Activated naive CD8-positive, alpha-beta T cell treated with anti-CD3 and anti-CD28 coated beads, Interleukin-2, amount 50 U/mL, for 16 hours (primary cell): ENCODE data around the gene KCNE4.

Source experiments
- DNase-seq: peaks from one replicate; pipeline ENCODE4 v3.0.0-alpha.2; 2020; ENCODE audit warnings: low read depth, low spot score

KCNE4 gene

DNA sequence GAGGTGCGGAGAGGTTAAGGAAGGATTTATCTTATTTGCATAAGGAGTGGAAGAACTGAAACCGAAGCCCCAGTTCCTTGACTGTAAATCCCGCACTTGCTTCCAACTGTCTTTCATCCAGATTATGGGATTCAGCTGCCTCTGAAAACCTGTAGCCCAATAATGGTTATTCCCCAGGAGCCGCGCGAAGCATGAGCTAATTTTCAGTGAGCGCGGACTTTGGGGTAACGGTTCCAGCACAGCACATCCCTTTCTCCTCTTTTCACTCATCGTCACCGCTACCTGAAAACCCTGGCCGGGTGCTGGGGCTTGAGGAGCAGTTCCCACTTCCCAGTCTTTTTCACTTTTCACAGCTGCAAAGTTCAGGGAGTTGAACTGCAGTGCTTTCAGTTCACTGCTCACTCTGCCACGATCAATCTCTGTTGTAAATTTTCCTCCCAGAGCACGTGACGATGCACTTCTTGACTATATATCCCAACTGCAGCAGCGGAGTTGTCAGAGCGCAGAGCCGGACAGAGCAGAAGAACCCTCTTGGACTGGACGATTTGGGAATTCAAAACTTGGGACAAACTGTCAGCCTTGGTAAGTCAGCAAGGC is at the start of gene KCNE4:
TSS of gene KCNE4 (plus strand) at position 498 of the 597 bp plus-strand sequence. CDS start 641 bp downstream, outside the sequence.
- DNase-seq = no peak

DNA sequence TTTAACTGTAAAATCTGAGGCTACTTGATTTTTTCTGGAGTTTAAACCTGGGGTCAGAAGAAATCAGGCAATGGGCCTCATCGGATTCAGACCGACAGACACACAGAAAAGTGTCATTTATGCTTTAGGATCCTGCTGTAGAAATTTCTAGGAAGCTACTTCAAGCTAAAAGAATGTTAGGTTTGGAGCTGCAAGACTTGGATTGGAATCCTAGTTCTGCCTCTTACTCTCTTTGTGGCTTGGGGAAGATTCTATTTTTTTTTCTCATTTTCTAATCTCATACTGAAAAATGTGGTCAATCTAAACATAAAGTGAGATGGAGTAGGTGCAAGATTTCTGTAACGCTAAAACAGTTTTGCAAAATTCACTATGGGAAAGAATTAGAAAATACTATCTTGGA is 48.8 kb upstream of the KCNE4 start:
- DNase-seq = no peak

GRCh38 chr2:223005496-223005895 is 46.5 kb upstream of the KCNE4 start:
- no peak for DNase-seq

GRCh38 chr2:223007531-223007930 is 44.5 kb upstream of the KCNE4 start:
- DNase-seq = no peak

- no peak for DNase-seq
Measured at GRCh38 chr2:223008162-223008561, 43.8 kb upstream of the KCNE4 start.

DNA sequence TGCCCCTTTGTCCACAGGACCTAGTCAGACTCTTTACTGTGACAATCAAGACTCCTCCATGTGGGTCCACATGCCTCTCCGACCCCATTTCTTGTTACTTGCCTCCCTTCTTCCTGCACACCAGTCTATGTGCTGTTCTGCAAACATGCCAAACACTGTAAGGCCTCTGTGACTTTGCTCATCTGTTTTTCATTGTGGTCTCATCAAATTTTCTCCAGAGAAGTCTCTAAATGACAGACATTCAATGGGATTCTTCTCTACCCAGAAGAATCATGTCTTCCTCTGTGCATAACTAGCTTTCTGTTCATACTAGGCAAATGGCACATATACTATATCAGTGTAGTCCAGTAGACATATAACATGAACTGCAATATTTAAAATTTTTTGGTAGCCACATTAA is 43.0 kb upstream of the KCNE4 start:
- DNase-seq = no peak

- no peak for DNase-seq
Measured at GRCh38 chr2:223010641-223011040, 41.3 kb upstream of the KCNE4 start.

DNA sequence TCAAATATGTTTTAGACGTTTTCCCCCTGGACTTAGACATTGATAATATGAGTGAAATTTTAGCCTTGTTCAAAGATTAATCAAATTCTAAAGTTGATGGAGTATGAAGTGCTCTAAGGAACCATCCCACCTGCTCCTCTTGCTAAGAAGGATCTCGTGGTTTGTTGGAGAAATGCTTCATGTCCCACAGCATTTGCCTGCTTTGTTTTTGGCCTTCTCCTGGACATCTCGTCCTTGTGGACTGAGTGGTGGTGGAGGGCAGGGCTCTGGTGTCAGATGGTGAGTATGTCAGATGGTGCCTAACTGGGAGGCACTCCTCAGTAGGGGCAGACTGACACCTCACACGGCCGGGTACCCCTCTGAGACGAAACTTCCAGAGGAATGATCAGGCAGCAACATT is 39.7 kb upstream of the KCNE4 start:
- no peak for DNase-seq

GRCh38 chr2:223019390-223019930 is 32.5 kb upstream of the KCNE4 start:
- DNase-seq = no peak

DNA sequence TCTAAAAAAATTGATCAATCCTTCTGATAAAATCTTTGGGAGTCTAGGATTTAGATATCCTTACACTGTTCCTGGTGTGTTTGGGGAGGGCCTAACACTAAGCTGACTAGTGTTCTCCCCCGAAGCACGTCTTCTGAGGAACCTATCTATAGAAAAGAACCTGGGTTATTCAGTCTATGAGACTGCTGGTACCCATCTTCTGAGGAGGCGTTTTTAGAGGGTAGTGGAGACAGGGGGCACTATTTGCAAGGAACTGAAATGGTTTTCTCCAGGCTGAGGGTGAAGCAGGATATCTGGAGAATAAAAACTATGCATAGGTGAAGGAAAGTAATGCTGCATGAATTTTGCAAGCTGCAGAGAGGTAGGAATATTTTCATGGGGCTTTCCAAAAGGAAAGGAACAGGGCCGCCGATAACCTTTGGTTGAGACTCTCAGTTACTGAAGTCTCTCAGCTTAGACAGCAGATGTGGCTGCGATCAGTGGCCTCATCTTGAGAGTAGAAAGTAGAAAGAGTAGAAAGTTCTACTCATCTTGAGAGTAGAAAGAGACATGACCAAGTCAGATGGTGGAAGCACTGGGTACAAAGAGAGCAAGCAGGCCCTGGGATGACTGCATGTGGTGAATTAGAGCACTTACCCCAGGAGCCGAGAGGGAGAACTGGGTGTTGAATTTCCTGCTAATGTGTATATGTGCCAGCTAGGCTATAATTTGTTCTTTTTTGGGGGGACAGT is 31.8 kb upstream of the KCNE4 start:
- DNase-seq = no peak

DNA sequence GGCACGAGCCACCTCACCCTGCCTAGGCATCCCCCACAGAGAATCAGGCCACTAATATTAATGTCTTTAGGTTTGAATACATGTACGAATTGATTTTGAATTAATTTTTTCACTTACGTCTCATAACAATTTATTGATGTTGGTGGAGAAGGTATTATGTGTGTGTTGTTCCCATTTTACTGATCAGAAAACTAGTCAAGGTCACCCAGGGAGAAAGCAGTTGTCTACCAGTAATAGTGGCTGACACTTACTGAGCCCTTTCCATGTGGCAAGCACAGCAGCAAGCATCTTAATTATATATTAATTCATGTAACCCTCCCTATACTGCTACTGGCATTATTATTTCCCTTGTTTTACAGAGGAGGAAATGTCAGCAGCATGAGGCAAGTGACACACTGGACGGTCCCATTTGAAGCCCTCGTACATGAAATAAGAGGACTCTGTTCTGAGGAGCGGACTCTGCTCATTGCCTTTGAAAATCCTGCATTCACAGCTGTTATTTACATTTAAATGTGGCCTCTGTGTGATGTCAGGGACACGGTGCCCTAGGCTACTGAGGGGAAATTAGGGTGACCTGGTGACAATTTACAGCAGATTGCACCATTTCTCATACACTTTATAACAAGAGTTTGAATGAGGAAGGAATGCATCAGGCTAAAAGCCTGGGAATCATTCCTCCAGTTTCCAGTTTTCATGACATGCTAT is 30.9 kb upstream of the KCNE4 start:
- DNase-seq = no peak

GRCh38 chr2:223026357-223027110 is 25.5 kb upstream of the KCNE4 start:
- DNase-seq = no peak

GRCh38 chr2:223027442-223027841 is 24.5 kb upstream of the KCNE4 start:
- DNase-seq = no peak

DNA sequence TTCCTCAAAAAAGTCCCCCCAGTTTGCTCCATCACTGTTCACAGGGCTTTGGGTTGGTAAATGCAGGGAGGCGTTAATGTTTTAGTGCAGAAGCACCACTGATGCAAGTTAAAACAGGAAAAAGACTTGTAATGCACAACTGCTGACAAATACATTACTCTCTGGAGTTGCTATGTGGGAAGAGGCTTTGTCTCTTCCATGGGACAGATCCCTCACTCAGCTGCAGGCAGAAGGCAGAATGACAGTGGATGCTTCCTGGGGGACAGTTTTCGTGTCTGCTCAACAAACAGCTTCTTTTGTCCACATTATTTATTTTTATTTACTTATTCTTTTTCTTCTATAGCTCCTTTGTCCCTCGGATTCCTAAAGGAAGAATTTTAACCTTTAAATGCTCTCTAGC is 22.7 kb upstream of the KCNE4 start:
- no peak for DNase-seq

GRCh38 chr2:223032187-223033142 is 19.5 kb upstream of the KCNE4 start:
- no peak for DNase-seq

DNA sequence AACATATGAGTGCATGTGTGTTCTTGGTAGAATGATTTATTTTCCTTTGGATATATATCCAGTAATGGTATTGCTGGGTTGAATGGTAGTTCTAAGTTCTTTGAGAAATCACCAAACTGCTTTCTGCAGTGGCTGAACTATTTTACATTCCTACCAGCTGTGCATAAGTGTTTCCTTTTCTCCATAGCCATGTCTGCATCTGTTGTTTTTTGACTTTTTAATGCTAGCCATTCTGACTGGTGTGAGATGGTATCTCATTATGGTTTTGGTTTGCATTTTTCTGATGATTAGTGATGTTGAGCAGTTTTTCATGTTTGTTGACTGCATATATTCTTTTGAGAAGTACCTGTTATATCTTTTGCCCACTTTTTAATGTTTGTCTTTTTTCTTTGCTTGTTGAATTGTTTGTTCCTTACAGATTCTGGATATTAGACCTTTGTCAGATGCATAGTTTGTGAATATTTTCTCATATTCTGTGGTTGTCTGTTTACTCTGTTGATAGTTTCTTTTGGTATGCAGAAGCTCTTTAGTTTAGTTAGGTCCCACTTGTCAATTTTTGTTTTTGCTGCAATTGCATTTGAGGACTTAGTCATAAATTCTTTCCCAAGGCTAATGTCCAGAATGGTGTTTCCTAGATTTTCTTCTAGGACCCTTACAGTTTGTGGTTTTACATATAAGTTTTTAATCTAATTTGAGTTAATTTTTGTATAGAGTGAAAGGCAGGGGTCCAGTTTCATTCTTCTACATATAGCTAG is 17.6 kb upstream of the KCNE4 start:
- DNase-seq = no peak

DNA sequence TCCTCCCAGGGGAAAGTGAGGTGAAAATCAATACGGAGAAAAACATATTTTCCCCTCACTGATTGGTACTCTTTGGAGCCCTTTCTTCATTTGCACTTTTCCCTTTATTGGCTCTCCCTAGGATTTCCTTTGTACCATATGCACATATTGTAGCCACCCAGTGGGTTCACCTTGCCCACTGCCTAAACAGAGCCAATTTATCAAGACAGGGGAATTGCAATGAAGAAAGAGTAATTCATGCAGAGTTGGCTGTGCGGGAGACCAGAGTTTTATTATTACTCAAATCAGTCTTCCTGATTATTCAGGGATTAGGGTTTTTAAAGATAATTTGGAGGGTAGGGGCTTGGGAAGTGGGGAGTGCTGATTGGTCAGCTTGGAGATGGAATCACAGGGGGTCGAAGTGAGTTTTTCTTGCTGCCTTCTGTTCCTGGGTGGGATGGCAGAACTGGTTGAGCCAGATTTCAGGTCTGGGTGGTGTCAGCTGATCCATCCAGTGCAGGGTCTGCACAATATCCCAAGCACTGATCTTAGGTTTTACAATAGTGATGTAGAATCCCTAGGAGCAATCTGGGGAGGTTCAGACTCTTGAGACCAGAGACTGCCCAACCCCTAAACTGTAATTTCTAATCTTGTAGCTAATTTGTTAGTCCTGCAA is 15.1 kb upstream of the KCNE4 start:
- DNase-seq = no peak

DNA sequence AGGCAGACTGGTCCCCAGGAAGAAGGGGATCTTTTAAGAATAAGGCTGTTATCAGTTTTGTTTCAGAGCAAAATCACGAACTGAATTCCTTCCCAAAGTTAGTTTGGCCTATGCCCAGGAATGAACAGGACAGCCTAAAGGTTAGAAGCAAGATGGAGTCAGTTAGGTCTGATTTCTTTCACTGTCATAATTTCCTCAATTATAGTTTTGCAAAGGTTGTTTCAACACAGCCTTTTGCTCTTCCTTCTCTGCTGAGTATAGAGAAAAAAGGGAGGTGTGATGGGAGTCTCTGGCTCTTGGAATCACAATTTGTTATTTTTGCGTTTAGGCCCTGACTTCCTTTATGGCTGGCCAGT is 14.6 kb upstream of the KCNE4 start:
- DNase-seq = no peak

GRCh38 chr2:223039618-223040017 is 12.4 kb upstream of the KCNE4 start:
- DNase-seq = no peak

GRCh38 chr2:223040527-223040926 is 11.5 kb upstream of the KCNE4 start:
- DNase-seq = no peak
